Measurements from ENCODE around the gene HASPIN. TPM values are rescaled to one million over a fixed set of nuclear protein-coding genes. Genes with fewer than 3 reads are reported as not detected.

Gene HASPIN
- total and polyA plus RNA-seq, 2 experiments from 2014 or later: 6.1 to 35.1 TPM

- Mint-ChIP-seq H3K4me3 (peak within 1 kb of the TSS; percentile 80), H3K27ac (no peak within 1 kb of the TSS), H3K27me3 (ENCODE audit: insufficient read depth, low read depth, poor library complexity) (peaks cover 31% of the 10 kb centered on the region), H3K9me3 (peaks cover 6% of the 10 kb centered on the region; the same call in 1 of the 3 replicates), H3K4me1 (peaks cover 7% of the 10 kb centered on the region; the same call in 2 of the 3 replicates), H3K36me3 (ENCODE audit: low read depth) (no peaks in the 10 kb centered on the region)
- no peaks in the 10 kb centered on the region for H3K79me2 ChIP-seq (replicated peaks; ENCODE audit: insufficient read depth)
- no peak within 1 kb of the TSS for H3K27ac ChIP-seq (ENCODE audit: low read depth)
- H3K9me2 ChIP-seq (ENCODE audit: insufficient read depth): no peaks in the 10 kb centered on the region
- H3K4me3 ChIP-seq: peak within 1 kb of the TSS; percentile 72
- peaks cover 25% of the 10 kb centered on the region for H3K27me3 ChIP-seq (ENCODE audit: insufficient read depth)
- TF ChIP-seq EZH2 (IDR thresholded peaks at IDR 0.05; ENCODE audit: low read depth, unreplicated experiment) (peak; percentile 44), CREB1 (CRISPR knock-in tag; IDR thresholded peaks at IDR 0.05; ENCODE audit: low read depth) (no peak), REST (IDR thresholded peaks at IDR 0.05; ENCODE audit: unreplicated experiment) (peak; percentile 73)
- 0 out of 2 replicates have a peak, but pooled peaks cover 7% of the 10 kb centered on the region for H3F3A ChIP-seq (replicated peaks; ENCODE audit: low read depth)
- peaks cover 16% of the 10 kb centered on the region; the same call in 1 of the 2 replicates for H3K4me1 ChIP-seq (ENCODE audit: insufficient read depth)
- ATAC-seq (peak; percentile 57), DNase-seq (ENCODE audit: low spot score) (peak; percentile 75)
- no peaks in the 10 kb centered on the region for H4K20me1 ChIP-seq (replicated peaks; ENCODE audit: insufficient read depth)
- peak within 1 kb of the TSS; percentile 93 for H2AFZ ChIP-seq
- peak within 1 kb of the TSS; percentile 91 for H3K4me2 ChIP-seq
- no peaks in the 10 kb centered on the region for H3K36me3 ChIP-seq (ENCODE audit: insufficient read depth)
These were observed 27.8 kb upstream of the HASPIN start, which contains the start of gene P2RX5 for GRCh38 chr17:3695723-3696411. Gene P2RX5, minus strand, starts transcription at chr17:3696155. Its CDS starts 150 bp downstream, at chr17:3696005.

- H3K27me3 Mint-ChIP-seq (ENCODE audit: insufficient read depth, low read depth, poor library complexity): peaks cover 27% of the 10 kb centered on the region
- H3K36me3 Mint-ChIP-seq (ENCODE audit: low read depth): peaks cover 5% of the 10 kb centered on the region; the same call in 2 of the 3 replicates
- no peak overlapping the region for H2AFZ ChIP-seq
- no peak overlapping the region for H3K27ac Mint-ChIP-seq
- no peaks in the 10 kb centered on the region for H3K36me3 ChIP-seq (ENCODE audit: insufficient read depth)
- 0 out of 2 replicates have a peak, but pooled peaks cover 7% of the 10 kb centered on the region for H3F3A ChIP-seq (replicated peaks; ENCODE audit: low read depth)
- H3K79me2 ChIP-seq (replicated peaks; ENCODE audit: insufficient read depth): no peaks in the 10 kb centered on the region
- no peak for DNase-seq (ENCODE audit: low spot score)
- H3K4me2 ChIP-seq: no peak overlapping the region
- H4K20me1 ChIP-seq (replicated peaks; ENCODE audit: insufficient read depth): no peaks in the 10 kb centered on the region
- peaks cover 9% of the 10 kb centered on the region; the same call in 2 of the 3 replicates for H3K9me3 Mint-ChIP-seq
- no peaks in the 10 kb centered on the region for H3K9me2 ChIP-seq (ENCODE audit: insufficient read depth)
- H3K4me3 ChIP-seq: no peak overlapping the region
- H3K4me1 ChIP-seq (ENCODE audit: insufficient read depth): peaks cover 16% of the 10 kb centered on the region; the same call in 1 of the 2 replicates
- no peak overlapping the region for H3K4me3 Mint-ChIP-seq
- H3K27me3 ChIP-seq (ENCODE audit: insufficient read depth): peaks cover 25% of the 10 kb centered on the region
- peaks cover 7% of the 10 kb centered on the region; the same call in 2 of the 3 replicates for H3K4me1 Mint-ChIP-seq
- H3K27ac ChIP-seq (ENCODE audit: low read depth): no peak overlapping the region
- no peak for ATAC-seq
- TF ChIP-seq ZNF331 (CRISPR knock-in tag; IDR thresholded peaks at IDR 0.05; ENCODE audit: low read depth) (no peak), ZNF462 (CRISPR knock-in tag; IDR thresholded peaks at IDR 0.05) (no peak), CREB1 (CRISPR knock-in tag; IDR thresholded peaks at IDR 0.05; ENCODE audit: low read depth) (no peak), POLR2AphosphoS5 (IDR thresholded peaks at IDR 0.05; ENCODE audit: low read depth) (no peak), EZH2phosphoT487 (IDR thresholded peaks at IDR 0.05; ENCODE audit: unreplicated experiment) (no peak)
These were observed 26.6 kb upstream of the HASPIN start for GRCh38 chr17:3697103-3697476.

Data from GM23338 (cell line).